Gastroesophageal sphincter (tissue), 4 donors: ENCODE measurements around the gene ELK4. TPM values are rescaled to one million over a fixed set of nuclear protein-coding genes. Genes with fewer than 3 reads are reported as not detected.

Source experiments
- ATAC-seq: fragments of 150-250 bp; one replicate; pipeline ENCODE4 v1.9.1; 2016; ENCODE audit warnings: mild to moderate bottlenecking, moderate library complexity
- H3K27ac ChIP-seq, 4 donors: fragments of 200-600 bp; sonication (generic) in 3 of 4; 1 replicate in 3 of 4; 2 replicates in 1 of 4; pipeline ENCODE4 v1.5.1; 2016 to 2019
- H3K27me3 ChIP-seq: fragments of 200-600 bp; sonication (generic); one replicate; pipeline ENCODE4 v1.5.1; 2019
- H3K36me3 ChIP-seq, 2 donors: fragments of 200-600 bp; sonication (generic); one replicate each; pipeline ENCODE4 v1.5.1; 2019; ENCODE audit warnings: control low read depth in 1 of 2
- H3K4me1 ChIP-seq, 3 donors: fragments of 200-600 bp; sonication (generic); 1 replicate in 2 of 3; 2 replicates in 1 of 3; pipeline ENCODE4 v1.5.1; 2016 to 2019; ENCODE audit warnings: control low read depth in 2 of 3
- H3K4me3 ChIP-seq, 2 donors: fragments of 200-600 bp; sonication (generic); one replicate each; pipeline ENCODE4 v1.5.1; 2019; ENCODE audit warnings: mild to moderate bottlenecking in 1 of 2, moderate library complexity in 1 of 2
- H3K9me3 ChIP-seq, 3 donors: fragments of 200-600 bp; sonication (generic); one replicate each; pipeline ENCODE4 v1.5.1; 2017 to 2019; ENCODE audit warnings: control low read depth in 2 of 3
- EP300 ChIP-seq: sonication (generic); formaldehyde crosslinking; IDR thresholded peaks from one replicate; pipeline ENCODE4 v1.6.1; 2017; ENCODE audit warnings: antibody characterized with exemption, mild to moderate bottlenecking
- POLR2A ChIP-seq, 2 donors: fragments of 450-650 bp; IDR thresholded peaks; one replicate each; pipeline ENCODE4 v1.6.1; 2017; ENCODE audit warnings: antibody characterized with exemption in 2 of 2, mild to moderate bottlenecking in 2 of 2, moderate library complexity in 1 of 2
- POLR2AphosphoS5 ChIP-seq: sonication (generic); formaldehyde crosslinking; IDR thresholded peaks from one replicate; pipeline ENCODE4 v1.6.1; 2017; ENCODE audit warnings: antibody characterized with exemption
- WGBS, 2 donors: methylation state at CpG; one replicate each; pipeline ENCODE4 v1.1.5; 2018; ENCODE audit warnings: low coverage in 1 of 2; 5-methylcytosine and 5-hydroxymethylcytosine counted together
- total RNA-seq, 4 donors: library from RNA; depleted of rRNA; stranded (reverse); fragments of >200 nt; gene quantifications; one replicate each; pipeline ENCODE4 v1.1.0, GENCODE V29; 2016
- TF ChIP-seq, protein P1 (sequence below), 4 experiments: fragments of 200-600 bp in 2 of 4; fragments of 450-650 bp in 2 of 4; sonication (generic) in 1 of 4; IDR thresholded peaks; one replicate each; pipeline ENCODE4 v1.5.1; 2017 to 2019; ENCODE audit warnings: antibody characterized with exemption in 4 of 4, mild to moderate bottlenecking in 2 of 4, moderate library complexity in 2 of 4

ELK4 gene
- total RNA-seq, 4 donors from 2014 or later: 23.2 to 24.6 (median 23.6) TPM

DNA sequence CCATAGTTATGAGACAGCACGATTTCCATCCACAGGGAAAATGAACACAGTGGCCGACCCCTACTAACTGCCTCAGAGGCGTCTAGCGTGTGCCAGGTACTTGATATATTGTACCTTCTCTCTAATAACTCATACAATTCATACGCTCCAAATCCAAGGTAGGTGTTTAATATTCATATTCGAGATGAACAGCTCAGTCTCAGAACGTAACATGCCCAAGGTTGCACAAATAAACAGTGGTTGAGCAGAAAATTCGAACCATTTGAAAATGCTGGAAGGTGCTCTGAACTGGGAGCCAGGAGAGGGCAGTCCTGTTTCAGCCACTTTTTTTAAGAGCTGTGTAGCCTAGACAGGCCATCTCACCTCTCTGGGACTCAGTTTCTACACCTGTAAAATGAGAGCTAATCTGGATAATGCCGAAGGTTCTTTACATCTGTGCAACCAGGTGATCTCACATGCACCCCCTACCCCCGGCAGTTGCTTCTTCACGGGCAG is 40.6 kb upstream of the ELK4 start:
- Histone ChIP-seq H3K9me3 (no peaks in the 10 kb centered on the region), H3K36me3 (no peaks in the 10 kb centered on the region), H3K27ac (no peak overlapping the region), H3K4me3 (no peak overlapping the region), H3K4me1 (peaks cover 0 to 5% (median 4%) of the 10 kb centered on the region in 3 donors), H3K27me3 (peaks cover 45% of the 10 kb centered on the region)
- TF ChIP-seq POLR2AphosphoS5 (no peak), POLR2A (IDR thresholded peaks at IDR 0.05) (no peak), EP300 (no peak)
- TF ChIP-seq, protein P1, sequence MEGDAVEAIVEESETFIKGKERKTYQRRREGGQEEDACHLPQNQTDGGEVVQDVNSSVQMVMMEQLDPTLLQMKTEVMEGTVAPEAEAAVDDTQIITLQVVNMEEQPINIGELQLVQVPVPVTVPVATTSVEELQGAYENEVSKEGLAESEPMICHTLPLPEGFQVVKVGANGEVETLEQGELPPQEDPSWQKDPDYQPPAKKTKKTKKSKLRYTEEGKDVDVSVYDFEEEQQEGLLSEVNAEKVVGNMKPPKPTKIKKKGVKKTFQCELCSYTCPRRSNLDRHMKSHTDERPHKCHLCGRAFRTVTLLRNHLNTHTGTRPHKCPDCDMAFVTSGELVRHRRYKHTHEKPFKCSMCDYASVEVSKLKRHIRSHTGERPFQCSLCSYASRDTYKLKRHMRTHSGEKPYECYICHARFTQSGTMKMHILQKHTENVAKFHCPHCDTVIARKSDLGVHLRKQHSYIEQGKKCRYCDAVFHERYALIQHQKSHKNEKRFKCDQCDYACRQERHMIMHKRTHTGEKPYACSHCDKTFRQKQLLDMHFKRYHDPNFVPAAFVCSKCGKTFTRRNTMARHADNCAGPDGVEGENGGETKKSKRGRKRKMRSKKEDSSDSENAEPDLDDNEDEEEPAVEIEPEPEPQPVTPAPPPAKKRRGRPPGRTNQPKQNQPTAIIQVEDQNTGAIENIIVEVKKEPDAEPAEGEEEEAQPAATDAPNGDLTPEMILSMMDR (IDR thresholded peaks at IDR 0.05): no peak
- no peak for ATAC-seq
- WGBS, 2 donors: 66 to 71% methylated on average over 4 to 10 of the region's 11 CpGs

DNA sequence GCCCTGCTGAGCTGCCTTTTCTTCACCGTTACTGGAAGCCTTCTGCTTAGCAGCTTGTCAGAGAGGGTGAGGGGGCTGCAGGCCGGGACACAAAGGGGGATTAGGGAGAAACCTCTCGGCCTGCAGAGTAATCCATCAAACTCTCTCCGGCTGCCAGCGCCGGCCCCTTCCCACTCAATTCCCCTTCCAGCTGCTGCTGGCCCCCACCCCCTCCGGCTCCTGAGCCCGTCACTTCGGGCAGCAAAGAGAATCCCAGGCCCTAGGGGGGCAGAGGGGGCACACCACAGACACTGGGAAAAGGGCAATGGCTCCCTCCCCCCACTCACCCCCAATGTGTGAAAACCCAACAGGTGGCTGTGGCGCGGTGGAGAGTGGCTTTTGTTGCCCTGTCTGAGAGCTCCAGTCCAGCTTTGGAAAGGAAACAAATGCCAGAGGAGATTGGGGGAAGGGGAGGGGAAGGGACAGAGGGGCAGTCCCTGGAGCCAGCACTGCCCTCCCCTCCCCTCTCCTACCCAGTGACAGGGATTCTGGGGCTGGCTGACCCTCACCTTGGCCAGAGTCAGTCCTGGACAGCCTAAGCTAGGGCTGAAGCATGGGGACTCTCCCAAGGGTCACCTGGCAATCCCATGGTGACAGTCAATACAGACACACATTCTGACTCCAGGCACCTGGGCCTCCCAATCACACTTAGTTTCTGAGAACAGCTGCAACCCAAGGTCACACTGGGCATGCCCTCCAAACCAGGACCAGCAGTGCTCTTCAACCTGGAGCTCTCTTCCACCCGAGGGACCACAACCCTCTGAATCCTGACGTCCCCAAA is 39.0 kb upstream of the ELK4 start:
- 76% methylated on average over 3 of the region's 13 CpGs; no CpG with 5 or more reads in 1 of the 2 donors for WGBS, 2 donors
- ATAC-seq: no peak
- Histone ChIP-seq H3K4me1 (peaks cover 0 to 5% (median 4%) of the 10 kb centered on the region in 3 donors), H3K4me3 (no peak overlapping the region), H3K27ac (no peak overlapping the region), H3K36me3 (no peaks in the 10 kb centered on the region), H3K9me3 (no peaks in the 10 kb centered on the region), H3K27me3 (peaks cover 45% of the 10 kb centered on the region)
- TF ChIP-seq, protein P1 (IDR thresholded peaks at IDR 0.05): no peak
- no peak for TF ChIP-seq POLR2A (IDR thresholded peaks at IDR 0.05)
- TF ChIP-seq EP300: no peak
- TF ChIP-seq POLR2AphosphoS5: no peak

DNA sequence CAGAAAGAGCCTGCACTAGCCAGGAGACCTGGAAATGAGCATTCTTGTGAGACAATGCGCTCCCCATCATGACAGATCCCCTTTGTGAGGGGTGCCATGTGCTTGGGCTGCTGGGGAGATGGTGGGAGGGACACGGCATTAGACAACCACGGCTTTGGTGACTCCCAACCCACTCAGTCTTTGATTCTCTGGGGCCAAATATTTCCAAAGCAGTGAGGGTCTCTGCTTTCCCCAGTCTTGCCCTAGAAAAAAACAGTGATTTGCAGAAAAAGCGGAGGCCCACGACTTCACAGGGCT is 38.3 kb upstream of the ELK4 start:
- Histone ChIP-seq H3K9me3 (no peaks in the 10 kb centered on the region), H3K27me3 (peaks cover 45% of the 10 kb centered on the region), H3K36me3 (no peaks in the 10 kb centered on the region), H3K27ac (no peak overlapping the region), H3K4me1 (peaks cover 0 to 5% (median 4%) of the 10 kb centered on the region in 3 donors), H3K4me3 (no peak overlapping the region)
- ATAC-seq: no peak
- WGBS, 2 donors: no CpG with 5 or more reads among the region's 5 CpGs
- TF ChIP-seq POLR2AphosphoS5 (no peak), EP300 (no peak), POLR2A (IDR thresholded peaks at IDR 0.05) (no peak)
- TF ChIP-seq, protein P1 (IDR thresholded peaks at IDR 0.05): no peak

DNA sequence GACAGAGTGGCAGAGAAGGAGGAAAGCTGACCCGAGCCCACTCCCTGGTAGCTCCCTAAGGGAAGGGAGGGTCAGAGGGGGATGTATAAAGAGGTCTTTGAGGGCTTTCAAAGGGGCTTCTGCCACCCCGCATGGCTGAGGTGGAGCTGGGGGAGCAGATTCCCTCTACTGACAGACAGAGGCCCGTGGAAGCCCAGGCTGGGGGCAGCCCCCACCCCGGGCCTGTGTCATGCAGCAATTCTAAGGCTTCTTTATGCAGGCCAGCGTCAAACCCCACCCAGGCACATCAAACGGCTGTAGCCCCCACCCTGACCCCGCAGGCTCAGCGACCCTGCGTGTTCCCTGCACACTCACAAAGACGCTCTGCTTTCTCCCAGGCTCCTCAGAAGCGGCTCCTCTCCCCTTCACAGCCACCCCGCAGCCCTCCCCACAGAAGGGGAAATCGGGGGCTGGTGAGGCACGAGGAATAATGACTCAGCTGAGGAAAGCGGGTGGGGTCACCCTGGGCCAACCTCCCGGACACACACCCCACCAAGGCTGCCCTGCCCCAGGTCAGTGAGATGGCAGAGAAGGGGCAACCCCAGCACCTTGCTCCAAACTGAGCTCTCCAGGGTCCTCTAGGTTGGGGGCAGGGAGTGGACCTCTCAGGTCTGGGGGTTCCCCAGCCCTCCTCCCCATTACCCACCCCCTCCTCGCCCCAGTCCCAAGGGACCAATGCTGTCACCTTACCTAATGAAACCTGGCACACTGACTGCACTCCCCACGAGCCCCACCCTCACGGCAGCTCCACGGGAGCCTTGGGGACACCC is 37.7 kb upstream of the ELK4 start:
- no peak for TF ChIP-seq POLR2A (IDR thresholded peaks at IDR 0.05)
- TF ChIP-seq POLR2AphosphoS5: no peak
- TF ChIP-seq EP300: no peak
- TF ChIP-seq, protein P1 (IDR thresholded peaks at IDR 0.05): no peak
- peaks cover 0 to 5% (median 4%) of the 10 kb centered on the region in 3 donors for H3K4me1 ChIP-seq
- no peak for ATAC-seq
- H3K4me3 ChIP-seq: no peak overlapping the region
- no peaks in the 10 kb centered on the region for H3K36me3 ChIP-seq
- no peak overlapping the region for H3K27ac ChIP-seq
- H3K27me3 ChIP-seq: peaks cover 45% of the 10 kb centered on the region
- 42 to 57% methylated on average over 1 to 4 of the region's 20 CpGs for WGBS, 2 donors
- no peaks in the 10 kb centered on the region for H3K9me3 ChIP-seq
